PC-9 (cell line): ENCODE results near the gene CTDSP1. TPM values are rescaled to one million over a fixed set of nuclear protein-coding genes. Genes with fewer than 3 reads are reported as not detected.

ENCODE experiments used
- BruUV-seq: library from RNA; stranded (reverse); fragments of 400-500 nt; replicated peaks from 2 replicates; lab custom pipeline; 2021; lab: Mats Ljungman, UMichigan
- CTCF ChIA-PET: fragments of 300-600 bp; sonication (Branson Sonifier 250); formaldehyde crosslinking; loops from one replicate; lab custom pipeline; 2022; ENCODE audit warnings: antibody characterized with exemption; lab: Charles Lee
- POLR2A ChIA-PET: fragments of 300-600 bp; sonication (Branson Sonifier 250); formaldehyde crosslinking; loops from one replicate; lab custom pipeline; 2022; ENCODE audit warnings: antibody characterized with exemption; ENCODE audit not compliant: unreplicated experiment; lab: Charles Lee
- DNase-seq, 2 experiments: peaks; one replicate each; pipeline versions ENCODE4 v3.0.0 to v3.0.0-alpha.2; 2015 to 2022; ENCODE audit warnings: mixed read lengths in 1 of 2
- H2AFZ ChIP-seq: fragments of 200-600 bp; sonication (generic); 2 replicates; pipeline ENCODE4 v1.8.1; 2017; ENCODE audit warnings: antibody characterized with exemption
- H3F3A ChIP-seq: fragments of 200-600 bp; sonication (generic); 2 replicates; pipeline ENCODE4 v1.8.1; 2017; ENCODE audit warnings: antibody characterized with exemption, mild to moderate bottlenecking, low read depth; ENCODE audit not compliant: insufficient read depth
- H3K27ac ChIP-seq: fragments of 200-600 bp; sonication (generic); 2 replicates; pipeline ENCODE4 v1.6.1; 2016; ENCODE audit warnings: mixed run types
- H3K27me3 ChIP-seq: fragments of 200-600 bp; sonication (generic); 2 replicates; pipeline ENCODE4 v1.6.1; 2016; ENCODE audit warnings: low read depth, mixed run types; ENCODE audit not compliant: insufficient read depth
- H3K36me3 ChIP-seq: fragments of 200-600 bp; sonication (generic); 2 replicates; pipeline ENCODE4 v1.6.1; 2016; ENCODE audit warnings: low read depth, mixed run types
- H3K4me1 ChIP-seq: fragments of 200-600 bp; sonication (generic); replicated peaks from 2 replicates; pipeline ENCODE4 v1.6.1; 2016; ENCODE audit warnings: mixed run types; ENCODE audit not compliant: insufficient read depth
- H3K4me2 ChIP-seq: fragments of 200-600 bp; sonication (generic); 2 replicates; pipeline ENCODE4 v1.6.1; 2017; ENCODE audit warnings: mixed run types
- H3K4me3 ChIP-seq: fragments of 200-600 bp; sonication (generic); 2 replicates; pipeline ENCODE4 v1.6.1; 2016; ENCODE audit warnings: mixed run types
- H3K79me2 ChIP-seq: fragments of 200-600 bp; sonication (generic); 2 replicates; pipeline ENCODE4 v1.6.1; 2017; ENCODE audit warnings: low read depth, mixed run types
- H3K9me2 ChIP-seq: fragments of 200-600 bp; sonication (generic); 2 replicates; pipeline ENCODE4 v1.8.1; 2017; ENCODE audit warnings: mild to moderate bottlenecking; ENCODE audit not compliant: insufficient read depth
- H3K9me3 ChIP-seq: fragments of 200-600 bp; sonication (generic); 2 replicates; pipeline ENCODE4 v1.8.1; 2016; ENCODE audit warnings: low read depth; ENCODE audit not compliant: insufficient read depth
- H4K20me1 ChIP-seq: fragments of 200-600 bp; sonication (generic); 2 replicates; pipeline ENCODE4 v1.8.1; 2017; ENCODE audit not compliant: insufficient read depth
- EZH2 ChIP-seq: fragments of 200-600 bp; sonication (generic); IDR thresholded peaks from 2 replicates; pipeline ENCODE4 v1.8.0; 2017; ENCODE audit warnings: antibody characterized with exemption, low read depth
- intact Hi-C: fragments of 100-400 bp; cut with micrococcal nuclease; formaldehyde crosslinking; loops from one replicate; pipeline ENCODE4 v1.10.0; 2022; ENCODE audit not compliant: unreplicated experiment
- total RNA-seq: library from RNA; stranded (reverse); gene quantifications from 2 replicates; pipeline ENCODE4 v1.2.3, GENCODE V29; 2021
- TF ChIP-seq, protein P1 (sequence below): fragments of 200-600 bp; sonication (generic); conservative IDR thresholded peaks from 2 replicates; pipeline ENCODE4 v1.6.1; 2017; ENCODE audit warnings: mixed run types, antibody characterized with exemption, mild to moderate bottlenecking, moderate library complexity

The CTDSP1 gene
- total RNA-seq, 1 experiment from 2014 or later: 61.8 TPM

DNA sequence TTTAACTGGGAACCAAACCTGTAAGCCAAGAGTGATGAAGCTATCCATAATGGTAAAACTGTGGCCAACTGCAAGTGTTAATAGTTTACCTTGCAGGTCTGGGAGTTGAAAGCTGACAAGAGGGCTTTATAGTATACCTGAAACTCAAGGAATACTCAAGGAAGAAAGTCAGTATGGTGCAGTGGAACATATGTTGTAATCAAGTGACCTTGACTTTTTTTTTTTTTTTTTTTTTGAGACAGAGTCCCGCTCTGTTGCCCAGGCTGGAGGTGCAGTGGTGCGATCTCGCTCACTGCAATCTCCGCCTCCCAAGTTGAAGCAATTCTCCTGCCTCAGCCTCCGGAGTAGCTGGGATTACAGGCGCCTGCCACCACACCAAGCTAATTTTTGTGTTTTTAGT lies 46.9 kb downstream of the CTDSP1 start:
- TF ChIP-seq, protein P1, sequence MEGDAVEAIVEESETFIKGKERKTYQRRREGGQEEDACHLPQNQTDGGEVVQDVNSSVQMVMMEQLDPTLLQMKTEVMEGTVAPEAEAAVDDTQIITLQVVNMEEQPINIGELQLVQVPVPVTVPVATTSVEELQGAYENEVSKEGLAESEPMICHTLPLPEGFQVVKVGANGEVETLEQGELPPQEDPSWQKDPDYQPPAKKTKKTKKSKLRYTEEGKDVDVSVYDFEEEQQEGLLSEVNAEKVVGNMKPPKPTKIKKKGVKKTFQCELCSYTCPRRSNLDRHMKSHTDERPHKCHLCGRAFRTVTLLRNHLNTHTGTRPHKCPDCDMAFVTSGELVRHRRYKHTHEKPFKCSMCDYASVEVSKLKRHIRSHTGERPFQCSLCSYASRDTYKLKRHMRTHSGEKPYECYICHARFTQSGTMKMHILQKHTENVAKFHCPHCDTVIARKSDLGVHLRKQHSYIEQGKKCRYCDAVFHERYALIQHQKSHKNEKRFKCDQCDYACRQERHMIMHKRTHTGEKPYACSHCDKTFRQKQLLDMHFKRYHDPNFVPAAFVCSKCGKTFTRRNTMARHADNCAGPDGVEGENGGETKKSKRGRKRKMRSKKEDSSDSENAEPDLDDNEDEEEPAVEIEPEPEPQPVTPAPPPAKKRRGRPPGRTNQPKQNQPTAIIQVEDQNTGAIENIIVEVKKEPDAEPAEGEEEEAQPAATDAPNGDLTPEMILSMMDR: no peak
- TF ChIP-seq EZH2: no peak
- Histone ChIP-seq H3K36me3 (no peaks in the 10 kb centered on the region), H4K20me1 (no peaks in the 10 kb centered on the region), H3K4me2 (no peak overlapping the region), H3K9me3 (no peaks in the 10 kb centered on the region), H3K27ac (no peak overlapping the region), H3F3A (peaks cover 50% of the 10 kb centered on the region), H3K79me2 (no peaks in the 10 kb centered on the region), H2AFZ (no peak overlapping the region), H3K4me1 (peaks cover 55% of the 10 kb centered on the region), H3K9me2 (no peaks in the 10 kb centered on the region), H3K27me3 (no peaks in the 10 kb centered on the region), H3K4me3 (no peak overlapping the region)
- intact Hi-C loops: no loop called here
- ChIA-PET POLR2A (no interaction called here), CTCF (no interaction called here)
- BruUV-seq: no TSS peak
- no peak for DNase-seq

DNA sequence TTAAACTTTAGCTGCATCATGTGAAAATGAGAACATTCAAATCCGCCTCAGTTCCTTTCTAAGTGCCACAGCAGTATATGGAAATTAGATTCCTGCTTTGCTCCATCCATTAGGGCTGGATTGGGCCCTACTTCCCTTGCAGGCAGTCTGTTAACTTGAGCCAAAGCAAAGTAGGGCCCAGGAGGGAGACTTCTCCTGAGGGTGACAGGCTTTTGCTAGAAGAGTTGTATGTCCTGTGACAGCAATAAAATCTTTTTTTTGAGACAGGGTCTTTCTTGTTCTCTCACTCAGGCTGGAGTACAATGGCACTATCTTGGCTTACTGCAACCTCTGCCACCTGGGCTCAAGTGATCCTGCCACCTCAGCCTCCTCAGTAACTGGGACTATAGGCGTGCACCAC lies 47.4 kb downstream of the CTDSP1 start:
- intact Hi-C loops: no loop called here
- Histone ChIP-seq H3K36me3 (no peaks in the 10 kb centered on the region), H3K27ac (no peak overlapping the region), H3K9me3 (no peaks in the 10 kb centered on the region), H3K79me2 (no peaks in the 10 kb centered on the region), H3K4me1 (peaks cover 55% of the 10 kb centered on the region), H3K4me3 (no peak overlapping the region), H3K27me3 (no peaks in the 10 kb centered on the region), H2AFZ (no peak overlapping the region), H3K4me2 (no peak overlapping the region), H3K9me2 (no peaks in the 10 kb centered on the region), H4K20me1 (no peaks in the 10 kb centered on the region), H3F3A (peaks cover 50% of the 10 kb centered on the region)
- CTCF ChIA-PET: no interaction called here
- BruUV-seq: no TSS peak
- no peak for TF ChIP-seq EZH2
- TF ChIP-seq, protein P1: no peak
- no peak for DNase-seq
- POLR2A ChIA-PET: interaction anchor here (0.7 kb wide), 1 partner anchor 41 kb away, joined by 4 read pairs; no protein-coding TSS in a partner anchor

DNA sequence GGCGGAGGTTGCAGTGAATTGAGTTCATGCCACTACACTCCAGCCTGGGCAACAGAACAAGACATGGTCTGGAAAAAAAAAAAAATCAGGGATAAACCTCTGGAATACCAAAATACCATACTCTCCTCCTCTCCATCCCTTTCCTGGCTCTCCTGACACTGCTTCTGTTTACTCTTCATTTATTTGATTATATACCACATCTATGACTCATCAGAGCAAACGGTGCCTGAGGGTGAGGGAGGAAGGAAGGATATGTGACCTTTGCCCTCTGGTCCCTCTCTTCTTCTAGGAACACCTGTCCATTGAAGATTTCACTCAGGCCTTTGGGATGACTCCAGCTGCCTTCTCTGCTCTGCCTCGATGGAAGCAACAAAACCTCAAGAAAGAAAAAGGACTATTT lies 49.3 kb downstream of the CTDSP1 start:
- H3K79me2 ChIP-seq: no peaks in the 10 kb centered on the region
- peaks cover 43% of the 10 kb centered on the region for H3F3A ChIP-seq
- H4K20me1 ChIP-seq: no peaks in the 10 kb centered on the region
- ChIA-PET CTCF (no interaction called here), POLR2A (no interaction called here)
- H3K27ac ChIP-seq: no peak overlapping the region
- H3K4me3 ChIP-seq: no peak overlapping the region
- peak overlapping the region; percentile 24 for H3K4me2 ChIP-seq
- H3K4me1 ChIP-seq: peaks cover 50% of the 10 kb centered on the region
- no peaks in the 10 kb centered on the region for H3K36me3 ChIP-seq
- intact Hi-C loops: no loop called here
- H2AFZ ChIP-seq: no peak overlapping the region
- H3K9me2 ChIP-seq: peaks cover 3% of the 10 kb centered on the region; the same call in 1 of the 2 replicates
- TF ChIP-seq, protein P1: no peak
- no peak for TF ChIP-seq EZH2
- no TSS peak for BruUV-seq
- no peaks in the 10 kb centered on the region for H3K27me3 ChIP-seq
- peak; percentile 51 to 77 for DNase-seq
- H3K9me3 ChIP-seq: no peaks in the 10 kb centered on the region
